AG04450 (cell line): Measurements from ENCODE around the gene OGA. TPM values are rescaled to one million over a fixed set of nuclear protein-coding genes. Genes with fewer than 3 reads are reported as not detected.

Experiments used
- CTCF ChIA-PET: fragments of 300-600, 350-600 bp; formaldehyde crosslinking; extraction: SDS; loops from one replicate; lab custom pipeline; 2022; ENCODE audit warnings: antibody characterized with exemption, inconsistent platforms; lab: Charles Lee
- POLR2A ChIA-PET: fragments of 350-600 bp; formaldehyde crosslinking; extraction: SDS; loops from one replicate; lab custom pipeline; 2021; ENCODE audit warnings: antibody characterized with exemption, inconsistent platforms; lab: Yijun Ruan, JAX
- DNase-seq: peaks from one replicate; pipeline ENCODE4 v3.0.0-alpha.2; 2011; ENCODE audit warnings: low read depth, low spot score
- H3K27ac ChIP-seq: one replicate; pipeline ENCODE4 v1.5.1; 2012; ENCODE audit warnings: low read depth, low read length, control low read depth
- H3K27me3 ChIP-seq: one replicate; pipeline ENCODE4 v1.6.0; 2012; ENCODE audit warnings: low read length; ENCODE audit not compliant: control insufficient read depth, insufficient read depth
- H3K4me3 ChIP-seq: 2 replicates; pipeline ENCODE4 v1.5.1; 2011; ENCODE audit warnings: mild to moderate bottlenecking, low read depth, low read length, control low read depth
- H3K9me3 ChIP-seq: 2 replicates; pipeline ENCODE4 v1.5.1; 2012; ENCODE audit warnings: low read length; ENCODE audit not compliant: control insufficient read depth, insufficient read depth
- polyA plus RNA-seq: library from polyadenylated mRNA; depleted of rRNA; stranded (reverse); fragments of >200 nt; gene quantifications from 2 replicates; pipeline ENCODE4 v1.2.3, GENCODE V29; 2011
- TF ChIP-seq, protein P1 (sequence below): IDR thresholded peaks from 2 replicates; pipeline ENCODE4 v1.5.1; 2011; ENCODE audit warnings: low read depth, low read length, control low read depth, inconsistent platforms

OGA gene
- polyA plus RNA-seq, 1 experiment: 82.6 TPM

DNA sequence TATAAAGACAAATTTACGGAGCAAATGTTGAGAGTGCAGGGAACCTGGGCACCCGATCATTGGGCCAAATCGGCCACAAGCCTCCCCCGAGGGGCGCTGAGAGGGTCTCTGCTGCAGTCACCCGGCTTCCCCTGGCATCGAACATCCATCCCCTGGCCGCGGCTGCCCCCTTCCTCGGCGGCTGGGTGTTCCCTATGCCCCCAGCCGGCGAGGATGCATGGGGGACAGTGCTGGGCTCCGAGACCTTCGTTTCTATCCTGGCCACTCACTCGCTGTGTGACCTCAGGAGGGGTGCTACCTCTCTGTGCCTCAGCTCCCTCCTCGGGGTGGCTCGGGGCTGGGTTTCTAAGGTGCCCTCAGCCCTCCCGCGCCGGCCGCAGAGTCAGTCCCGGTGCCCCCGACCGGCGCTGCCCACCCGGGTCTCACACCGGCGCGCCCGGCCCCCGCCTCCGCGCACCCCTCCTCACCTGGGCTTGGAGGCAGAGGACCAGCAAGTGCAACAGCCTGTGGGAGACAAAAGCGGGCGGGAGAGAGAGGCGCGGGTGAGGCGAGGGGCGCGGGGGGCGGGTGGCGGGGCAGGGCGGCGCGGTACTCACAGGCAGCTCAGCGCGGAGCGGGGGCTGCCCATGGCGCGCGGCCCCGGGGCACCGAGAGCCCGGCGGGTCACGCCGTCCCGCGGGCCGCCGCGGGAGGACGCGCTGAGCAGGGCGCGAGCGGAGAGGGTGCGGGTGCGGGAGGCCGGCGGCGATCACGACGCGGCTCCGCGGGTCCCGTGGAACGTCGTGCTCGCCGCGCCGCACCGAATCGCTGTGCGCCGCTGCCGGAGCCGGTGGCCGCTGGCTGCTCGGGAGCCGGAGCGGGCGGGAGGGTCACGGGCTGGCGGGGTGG lies 42.7 kb downstream of the OGA start, which contains the start of gene FGF8:
TSS of gene FGF8 (minus strand) at position 842 of the 888 bp plus-strand sequence. CDS start at position 628, 214 bp downstream.
- ChIA-PET CTCF (interaction anchor here (0.5 to 1.1 kb wide), 2 partner anchors 561 to 595 kb away, joined by 3 read pairs; no protein-coding TSS in a partner anchor), POLR2A (interaction anchor here (0.9 kb wide), 1 partner anchor 161 kb away, joined by 3 read pairs; no protein-coding TSS in a partner anchor)

DNA sequence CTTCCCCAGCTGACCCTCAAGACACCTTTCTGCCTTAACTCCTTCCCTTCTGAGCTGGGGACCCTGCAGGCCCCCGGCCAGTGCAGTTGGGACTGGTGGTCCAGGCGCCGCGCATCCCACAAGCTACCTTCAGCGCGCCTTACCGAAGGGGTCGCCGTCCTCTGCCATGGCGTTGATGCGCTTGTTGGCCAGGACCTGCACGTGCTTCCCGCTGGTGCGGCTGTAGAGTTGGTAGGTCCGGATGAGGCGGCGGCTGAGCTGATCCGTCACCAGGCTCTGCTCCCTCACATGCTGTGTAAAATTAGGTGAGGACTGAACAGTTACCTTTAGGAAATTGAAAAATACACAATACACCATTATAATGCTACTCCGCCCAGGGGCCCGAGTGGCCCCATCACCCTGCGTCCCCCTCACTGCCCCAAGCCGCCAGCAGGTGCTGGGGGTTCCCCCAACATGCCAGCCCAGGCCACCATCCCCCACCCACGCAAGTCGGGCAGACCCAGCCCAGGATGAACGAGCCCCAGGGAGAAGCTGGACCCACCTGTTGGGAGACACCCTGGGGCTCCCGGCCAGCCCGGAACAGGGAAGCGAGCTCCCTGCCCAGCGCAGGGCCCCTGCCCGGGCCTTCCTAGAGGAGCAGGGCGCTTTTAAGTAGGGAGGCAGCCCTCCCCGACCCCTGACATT lies 43.5 kb downstream of the OGA start:
- H3K9me3 ChIP-seq: no peaks in the 10 kb centered on the region; the same call in 1 of the 2 replicates
- H3K27me3 ChIP-seq: peaks cover 70% of the 10 kb centered on the region
- CTCF ChIA-PET: interaction anchor here (0.5 to 2.1 kb wide), 4 partner anchors 82 to 595 kb away, joined by 3 to 16 read pairs (median 3); no protein-coding TSS in a partner anchor
- no peak overlapping the region for H3K27ac ChIP-seq
- POLR2A ChIA-PET: interaction anchor here (0.9 kb wide), 1 partner anchor 160 kb away, joined by 3 read pairs; no protein-coding TSS in a partner anchor
- no peak for DNase-seq
- TF ChIP-seq, protein P1, sequence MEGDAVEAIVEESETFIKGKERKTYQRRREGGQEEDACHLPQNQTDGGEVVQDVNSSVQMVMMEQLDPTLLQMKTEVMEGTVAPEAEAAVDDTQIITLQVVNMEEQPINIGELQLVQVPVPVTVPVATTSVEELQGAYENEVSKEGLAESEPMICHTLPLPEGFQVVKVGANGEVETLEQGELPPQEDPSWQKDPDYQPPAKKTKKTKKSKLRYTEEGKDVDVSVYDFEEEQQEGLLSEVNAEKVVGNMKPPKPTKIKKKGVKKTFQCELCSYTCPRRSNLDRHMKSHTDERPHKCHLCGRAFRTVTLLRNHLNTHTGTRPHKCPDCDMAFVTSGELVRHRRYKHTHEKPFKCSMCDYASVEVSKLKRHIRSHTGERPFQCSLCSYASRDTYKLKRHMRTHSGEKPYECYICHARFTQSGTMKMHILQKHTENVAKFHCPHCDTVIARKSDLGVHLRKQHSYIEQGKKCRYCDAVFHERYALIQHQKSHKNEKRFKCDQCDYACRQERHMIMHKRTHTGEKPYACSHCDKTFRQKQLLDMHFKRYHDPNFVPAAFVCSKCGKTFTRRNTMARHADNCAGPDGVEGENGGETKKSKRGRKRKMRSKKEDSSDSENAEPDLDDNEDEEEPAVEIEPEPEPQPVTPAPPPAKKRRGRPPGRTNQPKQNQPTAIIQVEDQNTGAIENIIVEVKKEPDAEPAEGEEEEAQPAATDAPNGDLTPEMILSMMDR: no peak
- H3K4me3 ChIP-seq: no peak overlapping the region

More for the DNA sequence above, 42.7 kb downstream of the OGA start, which contains the start of gene FGF8:
- Histone ChIP-seq H3K27me3 (peaks cover 69% of the 10 kb centered on the region), H3K9me3 (no peaks in the 10 kb centered on the region; the same call in 1 of the 2 replicates), H3K27ac (no peak within 1 kb of the TSS), H3K4me3 (peak within 1 kb of the TSS; percentile 4; the same call in 1 of the 2 replicates)
- TF ChIP-seq, protein P1: no peak
- no peak for DNase-seq

DNA sequence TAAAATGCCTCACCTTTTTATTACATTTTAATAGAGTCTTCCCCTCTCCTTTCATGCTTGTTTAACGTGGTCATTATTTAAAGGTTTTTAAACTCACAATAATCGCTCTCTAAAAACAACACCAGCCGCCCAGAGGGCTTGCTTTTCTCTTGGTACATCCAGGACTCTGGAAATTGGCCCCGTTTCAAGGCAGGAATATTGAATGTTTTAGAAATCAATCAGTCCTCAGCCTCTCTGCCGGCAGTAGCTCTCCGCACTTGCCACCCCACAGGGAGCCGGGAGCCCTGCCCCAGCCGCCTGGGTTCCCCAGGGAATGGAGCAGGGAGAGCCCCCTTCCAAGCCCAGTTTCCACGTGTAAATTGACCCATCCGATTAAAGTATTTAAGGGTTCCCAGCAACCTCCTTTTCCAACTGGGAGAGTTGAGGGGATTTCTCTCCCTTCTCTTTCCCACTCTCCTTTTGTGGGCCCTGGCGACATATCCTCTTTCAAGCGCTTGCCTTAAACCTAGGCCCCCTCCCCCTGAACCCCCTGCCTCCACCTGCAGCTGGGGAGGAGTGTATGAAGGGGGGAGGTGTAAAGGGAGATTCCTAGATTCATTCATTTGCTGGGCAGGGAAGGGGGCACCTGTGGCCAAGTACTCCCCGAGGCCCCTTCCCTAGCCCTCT lies 44.2 kb downstream of the OGA start:
- TF ChIP-seq, protein P1: no peak
- Histone ChIP-seq H3K27me3 (peaks cover 71% of the 10 kb centered on the region), H3K4me3 (no peak overlapping the region), H3K27ac (no peak overlapping the region), H3K9me3 (no peaks in the 10 kb centered on the region; the same call in 1 of the 2 replicates)
- DNase-seq: no peak
- CTCF ChIA-PET: interaction anchor here (0.5 to 2.2 kb wide), 5 partner anchors 11 to 612 kb away, joined by 3 to 16 read pairs (median 3); no protein-coding TSS in a partner anchor
- POLR2A ChIA-PET: no interaction called here

DNA sequence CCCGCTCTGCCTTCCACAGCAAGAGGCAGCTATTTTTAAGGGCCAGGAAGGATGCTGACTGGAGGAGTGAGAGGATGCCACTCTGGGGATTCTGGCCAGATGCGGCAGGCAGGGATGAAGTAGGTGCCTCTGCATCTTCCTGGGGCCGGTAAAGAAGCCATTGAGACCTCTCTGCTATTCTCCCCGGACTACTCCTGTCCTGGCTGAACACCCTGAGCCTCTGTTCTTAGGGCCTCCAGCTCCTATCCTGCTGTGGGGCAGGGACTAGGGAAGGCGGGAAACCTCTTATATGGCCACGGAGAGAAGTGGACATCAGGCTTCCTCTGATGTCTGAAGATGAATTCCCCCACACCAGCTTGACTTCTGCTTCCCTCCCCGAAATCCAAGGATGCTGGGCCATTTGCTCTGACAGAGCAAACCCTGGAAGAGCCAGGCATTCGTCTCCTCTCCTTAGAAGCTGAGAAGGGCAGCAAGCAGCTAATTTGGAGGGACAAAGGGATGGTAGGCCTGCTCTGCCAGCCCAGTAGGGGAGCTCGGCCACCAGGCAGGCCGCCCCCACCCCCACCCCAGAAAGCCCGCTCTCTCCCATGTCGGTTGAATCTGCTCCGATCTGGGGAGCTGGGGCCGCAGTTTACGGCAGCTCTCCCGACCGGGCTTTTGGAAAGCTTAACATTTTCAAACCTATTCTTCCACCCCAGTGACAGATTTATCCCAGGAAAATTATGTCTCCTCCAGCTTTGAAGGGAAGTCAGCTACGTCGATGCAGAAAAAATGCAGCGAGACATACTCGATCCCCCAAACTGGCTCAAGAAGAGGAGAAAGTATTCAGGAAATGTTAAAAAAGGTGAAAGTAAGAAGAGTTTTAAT lies 45.1 kb downstream of the OGA start:
- Histone ChIP-seq H3K27me3 (peaks cover 72% of the 10 kb centered on the region), H3K4me3 (no peak overlapping the region), H3K27ac (no peak overlapping the region), H3K9me3 (no peaks in the 10 kb centered on the region; the same call in 1 of the 2 replicates)
- CTCF ChIA-PET: interaction anchor here (0.7 to 2.8 kb wide), 5 partner anchors 8 to 611 kb away, joined by 3 to 16 read pairs (median 10); no protein-coding TSS in a partner anchor
- DNase-seq: no peak
- TF ChIP-seq, protein P1: no peak
- POLR2A ChIA-PET: interaction anchor here (0.6 kb wide), 1 partner anchor 175 kb away, joined by 4 read pairs; no protein-coding TSS in a partner anchor
